Nephron progenitor cell (in vitro differentiated cells): ENCODE data around the gene PGD.

ENCODE experiments used
- DNase-seq: peaks from one replicate; pipeline ENCODE4 v3.0.0; 2021
- H3K27ac Mint-ChIP-seq: 2 replicates; pipeline ENCODE4 v1.8.0; 2021; ENCODE audit warnings: mild to moderate bottlenecking, moderate library complexity, mixed read lengths
- H3K27me3 Mint-ChIP-seq: 2 replicates; pipeline ENCODE4 v1.8.0; 2021; ENCODE audit warnings: mild to moderate bottlenecking, low read depth, mixed read lengths; ENCODE audit not compliant: poor library complexity
- H3K36me3 Mint-ChIP-seq: 2 replicates; pipeline ENCODE4 v1.8.0; 2021; ENCODE audit warnings: low read depth, mixed read lengths
- H3K4me1 Mint-ChIP-seq: 2 replicates; pipeline ENCODE4 v1.8.0; 2021; ENCODE audit warnings: mixed read lengths
- H3K4me3 Mint-ChIP-seq: 2 replicates; pipeline ENCODE4 v1.8.0; 2021; ENCODE audit warnings: mild to moderate bottlenecking, moderate library complexity, mixed read lengths
- H3K9me3 Mint-ChIP-seq: 2 replicates; pipeline ENCODE4 v1.8.0; 2021; ENCODE audit warnings: mild to moderate bottlenecking, moderate library complexity, mixed read lengths
- CTCF ChIP-seq: fragments of 200-600 bp; sonication (generic); IDR thresholded peaks from 2 replicates; pipeline ENCODE4 v1.5.0; 2021; ENCODE audit warnings: antibody characterized with exemption

PGD gene

GRCh38 chr1:10446790-10447422 lies 48.0 kb downstream of the PGD start:
- no peak for TF ChIP-seq CTCF
- Mint-ChIP-seq H3K36me3 (peaks cover 21% of the 10 kb centered on the region), H3K27ac (no peak overlapping the region), H3K4me1 (peaks cover 24% of the 10 kb centered on the region), H3K9me3 (no peaks in the 10 kb centered on the region), H3K4me3 (no peak overlapping the region), H3K27me3 (no peaks in the 10 kb centered on the region)
- no peak for DNase-seq

- Mint-ChIP-seq H3K27ac (peak within 1 kb of the TSS; percentile 83), H3K4me1 (peaks cover 24% of the 10 kb centered on the region), H3K36me3 (peaks cover 23% of the 10 kb centered on the region), H3K9me3 (peaks cover 3% of the 10 kb centered on the region), H3K4me3 (no peak within 1 kb of the TSS), H3K27me3 (no peaks in the 10 kb centered on the region)
- no peak for DNase-seq
- TF ChIP-seq CTCF: no peak
Measured at GRCh38 chr1:10449751-10450150, 50.9 kb downstream of the PGD start, which contains the start of gene CORT. Gene CORT (plus strand): TSS chr1:10450031. CDS start chr1:10450224, 193 bp downstream.

GRCh38 chr1:10450156-10450814 lies 51.4 kb downstream of the PGD start:
- Mint-ChIP-seq H3K4me3 (no peak overlapping the region), H3K27me3 (no peaks in the 10 kb centered on the region), H3K9me3 (peaks cover 3% of the 10 kb centered on the region), H3K27ac (peak overlapping the region; percentile 83), H3K36me3 (peaks cover 26% of the 10 kb centered on the region), H3K4me1 (peaks cover 24% of the 10 kb centered on the region)
- no peak for DNase-seq
- TF ChIP-seq CTCF: no peak

- peaks cover 24% of the 10 kb centered on the region for H3K4me1 Mint-ChIP-seq
- peaks cover 29% of the 10 kb centered on the region for H3K36me3 Mint-ChIP-seq
- TF ChIP-seq CTCF: no peak
- DNase-seq: no peak
- no peak overlapping the region for H3K27ac Mint-ChIP-seq
- no peak overlapping the region for H3K4me3 Mint-ChIP-seq
- peaks cover 3% of the 10 kb centered on the region for H3K9me3 Mint-ChIP-seq
- no peaks in the 10 kb centered on the region for H3K27me3 Mint-ChIP-seq
Measured at GRCh38 chr1:10450836-10451235, 52.0 kb downstream of the PGD start.

- peak; percentile 34 for DNase-seq
- no peaks in the 10 kb centered on the region for H3K27me3 Mint-ChIP-seq
- no peak overlapping the region for H3K27ac Mint-ChIP-seq
- H3K9me3 Mint-ChIP-seq: peaks cover 3% of the 10 kb centered on the region
- TF ChIP-seq CTCF: no peak
- no peak overlapping the region for H3K4me3 Mint-ChIP-seq
- H3K4me1 Mint-ChIP-seq: peaks cover 24% of the 10 kb centered on the region
- H3K36me3 Mint-ChIP-seq: peaks cover 33% of the 10 kb centered on the region
Measured at GRCh38 chr1:10451287-10451686, 52.4 kb downstream of the PGD start.

GRCh38 chr1:10456048-10456447 lies 57.2 kb downstream of the PGD start:
- no peak for DNase-seq
- Mint-ChIP-seq H3K4me3 (no peak overlapping the region), H3K27ac (no peak overlapping the region), H3K36me3 (peaks cover 31% of the 10 kb centered on the region), H3K27me3 (no peaks in the 10 kb centered on the region), H3K4me1 (peaks cover 18% of the 10 kb centered on the region), H3K9me3 (peaks cover 3% of the 10 kb centered on the region)
- TF ChIP-seq CTCF: no peak
